ENCODE results near the gene PAGE1.

PAGE1 gene

DNA sequence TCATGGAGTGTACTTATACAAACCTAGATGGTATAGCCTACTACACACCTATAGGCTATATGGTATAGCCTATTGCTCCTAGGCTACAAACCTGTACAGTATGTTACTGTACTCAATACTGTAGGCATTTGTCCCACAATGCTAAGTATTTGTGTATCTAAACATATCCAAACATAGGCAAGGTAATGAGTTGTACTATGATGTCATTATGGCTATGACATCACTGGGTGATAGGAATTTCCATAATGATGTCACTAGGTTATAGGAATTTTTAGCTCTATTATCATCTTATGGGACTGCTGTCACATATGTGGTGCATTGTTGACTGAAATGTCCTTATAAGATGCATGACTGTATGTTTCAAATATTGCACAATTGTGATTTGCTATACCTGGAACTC is 5.5 kb upstream of the PAGE1 start:
- TF ChIP-seq, protein P1, sequence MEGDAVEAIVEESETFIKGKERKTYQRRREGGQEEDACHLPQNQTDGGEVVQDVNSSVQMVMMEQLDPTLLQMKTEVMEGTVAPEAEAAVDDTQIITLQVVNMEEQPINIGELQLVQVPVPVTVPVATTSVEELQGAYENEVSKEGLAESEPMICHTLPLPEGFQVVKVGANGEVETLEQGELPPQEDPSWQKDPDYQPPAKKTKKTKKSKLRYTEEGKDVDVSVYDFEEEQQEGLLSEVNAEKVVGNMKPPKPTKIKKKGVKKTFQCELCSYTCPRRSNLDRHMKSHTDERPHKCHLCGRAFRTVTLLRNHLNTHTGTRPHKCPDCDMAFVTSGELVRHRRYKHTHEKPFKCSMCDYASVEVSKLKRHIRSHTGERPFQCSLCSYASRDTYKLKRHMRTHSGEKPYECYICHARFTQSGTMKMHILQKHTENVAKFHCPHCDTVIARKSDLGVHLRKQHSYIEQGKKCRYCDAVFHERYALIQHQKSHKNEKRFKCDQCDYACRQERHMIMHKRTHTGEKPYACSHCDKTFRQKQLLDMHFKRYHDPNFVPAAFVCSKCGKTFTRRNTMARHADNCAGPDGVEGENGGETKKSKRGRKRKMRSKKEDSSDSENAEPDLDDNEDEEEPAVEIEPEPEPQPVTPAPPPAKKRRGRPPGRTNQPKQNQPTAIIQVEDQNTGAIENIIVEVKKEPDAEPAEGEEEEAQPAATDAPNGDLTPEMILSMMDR (IDR thresholded peaks at IDR 0.05) = no peak
- H3K27ac ChIP-seq = no peak overlapping the region
- no peak overlapping the region for H3K4me3 ChIP-seq (ENCODE audit: low read depth in 1 of 2, low read length in 1 of 2)
- H3K4me1 ChIP-seq (ENCODE audit: control insufficient read depth in 1 of 2, insufficient read depth in 1 of 2, low read depth in 1 of 2, low read length in 1 of 2) = no peaks in the 10 kb centered on the region
- H3K36me3 ChIP-seq = no peaks in the 10 kb centered on the region
- no peaks in the 10 kb centered on the region for H3K9me3 ChIP-seq
- H3K27me3 ChIP-seq = no peaks in the 10 kb centered on the region

DNA sequence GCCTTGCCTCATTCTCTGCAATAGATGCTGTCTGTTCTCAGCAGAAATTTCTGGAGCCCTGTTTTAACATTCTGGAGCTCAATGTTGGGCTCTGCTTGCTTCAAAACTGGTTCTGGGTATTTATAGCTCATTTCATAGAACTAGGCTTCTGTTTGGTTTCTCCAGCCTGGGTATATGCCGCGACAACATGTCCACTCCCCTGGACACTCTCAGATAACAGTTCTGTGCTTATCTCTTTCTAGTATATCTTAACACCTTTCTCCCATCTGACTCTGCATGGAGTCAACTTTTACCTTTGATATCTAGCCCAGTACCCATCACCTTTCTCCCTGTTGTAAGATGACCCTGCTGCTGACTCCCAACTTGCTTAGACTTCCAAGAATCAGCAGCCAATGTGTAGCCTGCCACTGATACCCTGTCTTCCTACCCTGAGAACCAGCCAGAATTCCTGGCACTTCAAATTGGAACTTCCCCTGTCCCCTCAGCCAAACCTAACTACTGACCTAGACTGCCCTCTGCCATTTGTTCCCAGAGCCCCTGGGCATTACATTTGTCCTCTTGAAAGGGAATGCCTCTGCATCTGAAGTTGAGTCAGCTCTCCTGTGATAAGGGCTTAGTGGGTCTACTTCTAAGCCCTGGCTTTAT is 20.6 kb downstream of the PAGE1 start:
- Histone ChIP-seq H3K36me3 (no peaks in the 10 kb centered on the region), H3K4me1 (ENCODE audit: control insufficient read depth in 1 of 2, insufficient read depth in 1 of 2, low read depth in 1 of 2, low read length in 1 of 2) (no peaks in the 10 kb centered on the region), H3K27ac (no peak overlapping the region), H3K27me3 (no peaks in the 10 kb centered on the region), H3K4me3 (ENCODE audit: low read depth in 1 of 2, low read length in 1 of 2) (no peak overlapping the region), H3K9me3 (no peaks in the 10 kb centered on the region)
- TF ChIP-seq, protein P1 (IDR thresholded peaks at IDR 0.05) = no peak

DNA sequence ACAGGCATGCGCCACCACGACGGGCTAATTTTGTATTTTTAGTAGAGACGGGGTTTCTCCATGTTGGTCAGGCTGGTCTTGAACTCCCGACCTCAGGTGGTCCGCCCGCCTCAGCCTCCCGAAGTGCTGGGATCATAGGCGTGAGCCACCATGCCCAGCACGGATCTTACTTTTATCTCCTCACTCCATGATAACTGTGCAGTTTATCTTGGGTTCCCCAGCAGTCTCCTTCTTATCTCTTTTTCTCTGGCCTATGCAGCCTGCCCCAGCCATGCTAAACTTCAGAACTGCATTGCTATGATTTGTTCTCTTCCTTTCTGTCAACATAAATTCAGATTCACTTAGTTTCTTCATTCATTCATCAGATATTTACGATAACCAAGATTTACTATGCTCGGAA is 22.4 kb downstream of the PAGE1 start:
- no peaks in the 10 kb centered on the region for H3K4me1 ChIP-seq (ENCODE audit: control insufficient read depth in 1 of 2, insufficient read depth in 1 of 2, low read depth in 1 of 2, low read length in 1 of 2)
- H3K36me3 ChIP-seq = no peaks in the 10 kb centered on the region
- no peak overlapping the region for H3K27ac ChIP-seq
- H3K4me3 ChIP-seq (ENCODE audit: low read depth in 1 of 2, low read length in 1 of 2) = no peak overlapping the region
- no peaks in the 10 kb centered on the region for H3K27me3 ChIP-seq
- TF ChIP-seq, protein P1 (IDR thresholded peaks at IDR 0.05) = no peak
- H3K9me3 ChIP-seq = no peaks in the 10 kb centered on the region

DNA sequence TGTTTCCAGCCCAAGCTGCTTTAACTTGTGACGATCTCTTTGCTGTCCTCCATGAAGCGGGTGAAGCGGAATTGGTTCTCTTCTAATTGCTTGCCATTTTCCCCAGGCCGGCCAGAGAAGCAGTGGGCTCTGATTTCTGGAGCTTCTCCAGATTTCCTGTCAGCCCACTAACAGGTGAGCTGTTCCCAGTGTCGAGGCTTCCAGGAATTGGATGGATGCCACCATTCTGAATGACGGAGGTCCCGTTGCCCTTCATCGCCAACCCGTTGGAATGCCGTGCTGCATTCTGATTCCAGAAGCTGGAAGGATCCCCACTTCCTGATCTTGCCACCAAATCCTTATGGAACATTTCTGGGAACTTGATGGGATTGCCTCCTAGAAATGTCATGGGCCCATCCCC is 31.0 kb downstream of the PAGE1 start:
- Histone ChIP-seq H3K36me3 (no peaks in the 10 kb centered on the region), H3K4me3 (ENCODE audit: low read depth in 1 of 2, low read length in 1 of 2) (no peak overlapping the region), H3K27ac (no peak overlapping the region), H3K27me3 (no peaks in the 10 kb centered on the region), H3K9me3 (no peaks in the 10 kb centered on the region), H3K4me1 (ENCODE audit: control insufficient read depth in 1 of 2, insufficient read depth in 1 of 2, low read depth in 1 of 2, low read length in 1 of 2) (no peaks in the 10 kb centered on the region)
- TF ChIP-seq, protein P1 (IDR thresholded peaks at IDR 0.05) = no peak

DNA sequence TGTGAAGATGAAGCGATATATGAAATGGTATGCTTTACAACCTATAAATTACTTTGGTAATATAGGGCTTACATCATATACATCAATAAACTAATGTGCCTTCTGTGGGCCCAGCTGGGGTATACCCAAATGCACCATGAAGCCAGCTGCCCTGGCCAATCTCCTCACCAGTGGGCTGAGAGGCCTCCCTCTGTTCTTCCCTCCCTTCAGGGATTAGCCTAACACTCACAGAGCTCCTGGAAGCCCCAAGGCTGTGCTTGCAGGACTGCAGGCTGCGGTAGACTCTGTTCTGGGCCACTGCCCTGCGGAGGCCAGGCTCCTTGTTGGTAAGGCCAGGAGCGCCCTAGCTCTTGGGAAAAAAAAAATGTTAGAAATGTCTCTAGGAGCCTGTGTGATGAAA is 33.9 kb downstream of the PAGE1 start:
- H3K4me1 ChIP-seq (ENCODE audit: control insufficient read depth in 1 of 2, insufficient read depth in 1 of 2, low read depth in 1 of 2, low read length in 1 of 2) = no peaks in the 10 kb centered on the region
- TF ChIP-seq, protein P1 (IDR thresholded peaks at IDR 0.05) = no peak
- H3K9me3 ChIP-seq = no peaks in the 10 kb centered on the region
- H3K4me3 ChIP-seq (ENCODE audit: low read depth in 1 of 2, low read length in 1 of 2) = no peak overlapping the region
- no peaks in the 10 kb centered on the region for H3K27me3 ChIP-seq
- H3K36me3 ChIP-seq = no peaks in the 10 kb centered on the region
- no peak overlapping the region for H3K27ac ChIP-seq
